ENCODE data around the gene HAUS7.

- no peak for TF ChIP-seq POLR2AphosphoS5 (IDR thresholded peaks at IDR 0.05; ENCODE audit: low read depth, low read length)
- TF ChIP-seq ZNF274 (IDR thresholded peaks at IDR 0.05; ENCODE audit: low read depth, low read length): no peak
- TF ChIP-seq CTCF (IDR thresholded peaks at IDR 0.05 in 2 of 3, conservative IDR thresholded peaks at IDR 0.05 in 1 of 3; ENCODE audit: borderline replicate concordance in 1 of 3, insufficient read depth in 1 of 3, low read depth in 2 of 3, low read length in 2 of 3): no peak
- TF ChIP-seq EGR1 (IDR thresholded peaks at IDR 0.05; ENCODE audit: low read depth): no peak
- TF ChIP-seq POLR2A (IDR thresholded peaks at IDR 0.05; ENCODE audit: borderline replicate concordance, extremely low read depth, insufficient read depth, insufficient read length): no peak
- no peak for TF ChIP-seq CEBPB (IDR thresholded peaks at IDR 0.05; ENCODE audit: low read depth)
- TF ChIP-seq EZH2 (IDR thresholded peaks at IDR 0.05): no peak
- no peak for TF ChIP-seq RAD21 (IDR thresholded peaks at IDR 0.05; ENCODE audit: low read depth)
- no peak for TF ChIP-seq EZH2phosphoT487 (IDR thresholded peaks at IDR 0.05; ENCODE audit: borderline replicate concordance)
- no peak for TF ChIP-seq SRF (IDR thresholded peaks at IDR 0.05; ENCODE audit: low read depth)
Measured at GRCh38 chrX:153476666-153477363, 6.4 kb upstream of the HAUS7 start.

Data from HCT116 (cell line).